Cardiac muscle cell (in vitro differentiated cells and primary cell): ENCODE measurements around the gene GAL3ST2. TPM values are rescaled to one million over a fixed set of nuclear protein-coding genes. Genes with fewer than 3 reads are reported as not detected.

Experiments
- DNase-seq, 2 donors: peaks; one replicate each; pipeline versions ENCODE4 v3.0.0 to v3.0.0-alpha.2; 2010 to 2017; ENCODE audit warnings: low read depth in 1 of 2, low spot score in 1 of 2
- H3K27ac ChIP-seq: fragments of 200-600 bp; sonication (generic); 2 replicates; pipeline ENCODE4 v1.5.1; 2016
- H3K27me3 ChIP-seq: fragments of 200-600 bp; sonication (generic); 2 replicates; pipeline ENCODE4 v1.6.0; 2016; ENCODE audit warnings: control low read depth
- H3K36me3 ChIP-seq: fragments of 200-600 bp; sonication (generic); 2 replicates; pipeline ENCODE4 v1.5.1; 2016; ENCODE audit warnings: control low read depth
- H3K4me1 ChIP-seq: fragments of 200-600 bp; sonication (generic); 2 replicates; pipeline ENCODE4 v1.8.1; 2017; ENCODE audit warnings: low read depth, mild to moderate bottlenecking, mixed run types
- H3K4me3 ChIP-seq: fragments of 200-600 bp; sonication (generic); 2 replicates; pipeline ENCODE4 v1.5.1; 2016; ENCODE audit warnings: mild to moderate bottlenecking
- H3K9me3 ChIP-seq: fragments of 200-600 bp; sonication (generic); 2 replicates; pipeline ENCODE4 v1.5.1; 2017; ENCODE audit warnings: low read depth, mild to moderate bottlenecking, control low read depth
- polyA plus RNA-seq: library from polyadenylated mRNA; unstranded; fragments of >200 nt; fragmentation: Nextera tagmentation; extraction: Ambion mirVana; gene quantifications from 2 replicates; pipeline ENCODE4 v1.2.1, GENCODE V29; 2016
- total RNA-seq: library from RNA; depleted of rRNA; stranded (reverse); fragments of >200 nt; gene quantifications from 2 replicates; pipeline ENCODE4 v1.2.3, GENCODE V29; 2016
- TF ChIP-seq, protein P1 (sequence below): IDR thresholded peaks from 2 replicates; pipeline ENCODE4 v1.5.1; 2012; ENCODE audit warnings: low read depth, mild to moderate bottlenecking, low read length

GAL3ST2 gene
- total and polyA plus RNA-seq, 2 experiments from 2014 or later: 1.2 TPM; not detected in 1

DNA sequence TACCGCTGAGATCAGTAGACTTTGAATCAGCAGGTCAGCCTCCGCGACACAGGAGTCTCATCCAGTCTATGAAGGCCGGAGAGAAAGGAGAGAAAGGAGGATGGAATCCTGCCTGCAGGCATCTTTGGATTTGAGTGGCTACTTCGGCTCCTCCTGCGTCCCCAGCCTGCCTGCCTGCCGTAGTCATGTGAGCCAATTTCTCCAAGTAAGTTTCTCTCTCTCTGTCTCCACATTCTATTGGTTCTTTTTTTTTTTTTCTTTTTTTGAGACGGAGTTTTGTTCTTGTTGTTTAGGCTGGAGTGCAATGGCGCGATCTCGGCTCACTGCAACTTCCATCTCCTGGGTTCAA is 65.4 kb downstream of the GAL3ST2 start:
- DNase-seq: no peak
- H3K4me1 ChIP-seq: no peaks in the 10 kb centered on the region
- H3K36me3 ChIP-seq: no peaks in the 10 kb centered on the region
- TF ChIP-seq, protein P1, sequence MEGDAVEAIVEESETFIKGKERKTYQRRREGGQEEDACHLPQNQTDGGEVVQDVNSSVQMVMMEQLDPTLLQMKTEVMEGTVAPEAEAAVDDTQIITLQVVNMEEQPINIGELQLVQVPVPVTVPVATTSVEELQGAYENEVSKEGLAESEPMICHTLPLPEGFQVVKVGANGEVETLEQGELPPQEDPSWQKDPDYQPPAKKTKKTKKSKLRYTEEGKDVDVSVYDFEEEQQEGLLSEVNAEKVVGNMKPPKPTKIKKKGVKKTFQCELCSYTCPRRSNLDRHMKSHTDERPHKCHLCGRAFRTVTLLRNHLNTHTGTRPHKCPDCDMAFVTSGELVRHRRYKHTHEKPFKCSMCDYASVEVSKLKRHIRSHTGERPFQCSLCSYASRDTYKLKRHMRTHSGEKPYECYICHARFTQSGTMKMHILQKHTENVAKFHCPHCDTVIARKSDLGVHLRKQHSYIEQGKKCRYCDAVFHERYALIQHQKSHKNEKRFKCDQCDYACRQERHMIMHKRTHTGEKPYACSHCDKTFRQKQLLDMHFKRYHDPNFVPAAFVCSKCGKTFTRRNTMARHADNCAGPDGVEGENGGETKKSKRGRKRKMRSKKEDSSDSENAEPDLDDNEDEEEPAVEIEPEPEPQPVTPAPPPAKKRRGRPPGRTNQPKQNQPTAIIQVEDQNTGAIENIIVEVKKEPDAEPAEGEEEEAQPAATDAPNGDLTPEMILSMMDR: no peak
- H3K9me3 ChIP-seq: no peaks in the 10 kb centered on the region
- H3K27ac ChIP-seq: no peak overlapping the region
- peaks cover 28% of the 10 kb centered on the region for H3K27me3 ChIP-seq
- H3K4me3 ChIP-seq: no peak overlapping the region

DNA sequence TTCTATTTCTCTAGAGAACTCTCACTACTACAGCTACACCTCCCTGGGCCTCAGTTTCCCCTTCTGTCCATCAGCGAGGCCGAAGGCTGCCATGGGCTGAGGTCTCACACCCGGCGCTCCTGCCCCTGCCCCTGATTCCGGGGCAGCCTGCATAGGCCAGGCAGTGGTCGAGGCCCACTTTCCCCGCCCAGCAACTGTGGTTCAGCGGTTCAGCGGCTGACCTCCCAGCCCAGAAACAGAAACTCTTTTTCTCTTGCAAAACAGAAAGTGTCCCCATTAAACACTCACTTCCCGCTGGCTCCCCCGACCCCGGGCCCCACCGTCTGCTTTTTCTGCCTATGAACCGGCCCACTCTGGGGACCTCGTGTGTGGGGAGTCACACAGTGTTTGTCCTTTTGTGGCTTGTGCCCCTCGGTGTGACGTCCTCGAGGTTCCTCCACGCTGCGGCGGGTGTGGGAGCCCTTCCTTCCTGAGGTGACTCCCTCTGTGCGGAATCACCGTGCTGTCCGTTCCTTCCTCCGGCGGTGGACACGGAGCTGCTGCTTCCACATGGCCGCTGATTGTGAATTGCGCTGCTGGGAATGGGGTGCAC is 66.1 kb downstream of the GAL3ST2 start:
- no peaks in the 10 kb centered on the region for H3K4me1 ChIP-seq
- H3K27me3 ChIP-seq: peaks cover 28% of the 10 kb centered on the region
- TF ChIP-seq, protein P1: no peak
- H3K36me3 ChIP-seq: no peaks in the 10 kb centered on the region
- H3K9me3 ChIP-seq: no peaks in the 10 kb centered on the region
- no peak overlapping the region for H3K4me3 ChIP-seq
- DNase-seq: no peak
- H3K27ac ChIP-seq: no peak overlapping the region

- Histone ChIP-seq H3K4me3 (no peak overlapping the region), H3K4me1 (no peaks in the 10 kb centered on the region), H3K36me3 (no peaks in the 10 kb centered on the region), H3K27ac (no peak overlapping the region), H3K9me3 (no peaks in the 10 kb centered on the region), H3K27me3 (peaks cover 28% of the 10 kb centered on the region)
- TF ChIP-seq, protein P1: no peak
- no peak for DNase-seq
Observed at GRCh38 chr2:241843321-241844065, 66.9 kb downstream of the GAL3ST2 start.

- H3K27ac ChIP-seq: no peak overlapping the region
- H3K36me3 ChIP-seq: no peaks in the 10 kb centered on the region
Observed at GRCh38 chr2:241844066-241844728, 67.6 kb downstream of the GAL3ST2 start.

DNA sequence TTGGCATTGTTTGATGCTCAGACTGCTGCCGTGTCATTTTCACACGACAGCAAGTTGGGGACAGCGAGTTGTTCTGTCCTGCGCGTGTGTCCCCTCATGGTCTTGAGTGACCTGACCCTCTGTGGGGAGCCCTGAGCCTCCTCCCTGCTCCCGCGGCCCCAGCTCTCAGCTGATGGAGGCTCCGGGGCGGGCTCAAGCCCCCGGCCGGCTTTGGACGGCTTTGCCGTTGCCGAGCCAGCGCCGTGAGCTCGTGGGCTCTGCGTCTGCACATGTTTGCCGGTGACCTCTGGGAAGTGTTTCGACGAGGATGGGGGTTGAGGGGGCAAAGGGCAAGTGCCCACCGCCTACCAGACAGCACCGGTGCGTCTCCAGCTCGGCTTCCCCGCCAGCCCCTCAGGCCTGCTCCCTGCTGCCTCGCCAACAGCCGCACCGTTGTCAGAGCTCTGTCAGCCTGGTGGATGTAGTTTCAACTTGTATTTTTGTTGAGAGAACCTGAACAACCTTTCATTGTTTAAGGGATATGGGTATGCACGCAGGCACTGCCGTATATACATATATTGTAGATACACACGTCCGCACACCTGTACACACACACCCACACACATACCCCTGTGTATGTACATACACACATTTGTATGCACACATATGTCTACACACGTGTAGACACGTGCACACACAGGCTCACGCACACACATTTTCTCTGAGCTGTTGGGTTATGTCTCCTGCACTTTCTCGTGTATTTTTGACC is 68.4 kb downstream of the GAL3ST2 start:
- H3K36me3 ChIP-seq: no peaks in the 10 kb centered on the region
- no peaks in the 10 kb centered on the region for H3K4me1 ChIP-seq
- H3K9me3 ChIP-seq: no peaks in the 10 kb centered on the region
- no peak overlapping the region for H3K27ac ChIP-seq
- no peak overlapping the region for H3K4me3 ChIP-seq
- H3K27me3 ChIP-seq: peaks cover 28% of the 10 kb centered on the region
- TF ChIP-seq, protein P1: no peak
- DNase-seq: no peak

More at GRCh38 chr2:241844066-241844728, 67.6 kb downstream of the GAL3ST2 start:
- H3K4me1 ChIP-seq: no peaks in the 10 kb centered on the region
- TF ChIP-seq, protein P1: no peak
- peaks cover 28% of the 10 kb centered on the region for H3K27me3 ChIP-seq
- H3K9me3 ChIP-seq: no peaks in the 10 kb centered on the region
- H3K4me3 ChIP-seq: peak overlapping the region; percentile 18
- DNase-seq: peak; percentile 57 to 72
